B cell (primary cell): ENCODE data around the gene SHC3. TPM values are rescaled to one million over a fixed set of nuclear protein-coding genes. Genes with fewer than 3 reads are reported as not detected.

Experiments used
- ATAC-seq: fragments of 200-7000 bp; cut with Tn5 transposase; one replicate; pipeline ENCODE4 v1.10.0; 2021; ENCODE audit warnings: low read depth, mild to moderate bottlenecking, moderate number of reproducible peaks, moderate library complexity
- CTCF ChIA-PET: fragments of 350-600 bp; sonication (Branson Sonifier 250); formaldehyde crosslinking; loops from one replicate; lab custom pipeline; 2021; ENCODE audit warnings: antibody characterized with exemption, inconsistent platforms; lab: Charles Lee
- POLR2A ChIA-PET: fragments of 350-600 bp; sonication (Branson Sonifier 250); formaldehyde crosslinking; loops from one replicate; lab custom pipeline; 2021; ENCODE audit warnings: antibody characterized with exemption; lab: Charles Lee
- DNase-seq: peaks from one replicate; pipeline ENCODE4 v3.0.0; 2013
- H2AFZ ChIP-seq: 2 replicates; pipeline ENCODE4 v1.6.1; 2012; ENCODE audit warnings: mild to moderate bottlenecking, low read depth, low read length; ENCODE audit not compliant: insufficient read depth, poor library complexity, severe bottlenecking
- H3K27ac ChIP-seq, 2 donors: 1 replicate in 1 of 2; 2 replicates in 1 of 2; pipeline ENCODE4 v1.5.1; 2012 to 2013; ENCODE audit warnings: low read length in 2 of 2, mild to moderate bottlenecking in 2 of 2, moderate library complexity in 1 of 2
- H3K27me3 ChIP-seq, 4 experiments: fragments of 200-600 bp in 1 of 4; sonication (generic) in 1 of 4; replicated peaks in 1 of 4; 1 replicate in 2 of 4; 2 replicates in 2 of 4; pipeline versions ENCODE4 v1.6.1 to v1.7.0; 2013 to 2016; ENCODE audit warnings: low read length in 3 of 4, mild to moderate bottlenecking in 2 of 4, mixed read lengths in 1 of 4, moderate library complexity in 1 of 4; ENCODE audit not compliant: insufficient read depth in 4 of 4, control insufficient read depth in 3 of 4; ENCODE audit errors: control extremely low read depth in 1 of 4
- H3K36me3 ChIP-seq, 2 experiments: replicated peaks in 1 of 2; 1 replicate in 1 of 2; 2 replicates in 1 of 2; pipeline versions ENCODE4 v1.6.1 to v1.7.1; 2013; ENCODE audit warnings: low read length in 1 of 2; ENCODE audit not compliant: insufficient read depth in 2 of 2, control insufficient read depth in 1 of 2; ENCODE audit errors: control extremely low read depth in 1 of 2, extremely low read depth in 1 of 2
- H3K4me1 ChIP-seq, 2 donors: fragments of 200-600 bp in 1 of 2; sonication (generic) in 1 of 2; 1 replicate in 1 of 2; 2 replicates in 1 of 2; pipeline versions ENCODE4 v1.5.1 to v1.6.1; 2013 to 2017; ENCODE audit warnings: low read length in 2 of 2; ENCODE audit not compliant: control insufficient read depth in 2 of 2, insufficient read depth in 2 of 2
- H3K4me2 ChIP-seq: replicated peaks from 2 replicates; pipeline ENCODE3; 2012; ENCODE audit warnings: mild to moderate bottlenecking, low read depth, low read length; ENCODE audit not compliant: poor library complexity, severe bottlenecking
- H3K4me3 ChIP-seq, 5 experiments: fragments of 200-600 bp in 1 of 5; sonication (generic) in 1 of 5; 1 replicate in 3 of 5; 2 replicates in 2 of 5; pipeline versions ENCODE4 v1.5.1 to v1.7.0; 2011 to 2016; ENCODE audit warnings: low read length in 4 of 5, mild to moderate bottlenecking in 4 of 5, low read depth in 2 of 5, control low read depth in 1 of 5, moderate library complexity in 1 of 5; ENCODE audit not compliant: insufficient read depth in 1 of 5; ENCODE audit errors: control extremely low read depth in 1 of 5, extremely low read depth in 1 of 5
- H3K79me2 ChIP-seq: fragments of 200-600 bp; sonication (generic); one replicate; pipeline ENCODE4 v1.6.0; 2016; ENCODE audit warnings: low read length; ENCODE audit not compliant: control insufficient read depth, insufficient read depth
- H3K9ac ChIP-seq: fragments of 200-600 bp; sonication (generic); 2 replicates; pipeline ENCODE4 v1.6.1; 2017; ENCODE audit warnings: mild to moderate bottlenecking, low read length, moderate library complexity
- H3K9me3 ChIP-seq, 3 donors: one replicate each; pipeline versions ENCODE4 v1.6.1 to v1.7.1; 2013; ENCODE audit warnings: low read length in 2 of 3; ENCODE audit not compliant: control insufficient read depth in 2 of 3, insufficient read depth in 1 of 3; ENCODE audit errors: control extremely low read depth in 1 of 3
- H4K20me1 ChIP-seq: 2 replicates; pipeline ENCODE4 v1.6.0; 2012; ENCODE audit warnings: mild to moderate bottlenecking, low read length; ENCODE audit not compliant: insufficient read depth, control insufficient read depth, poor library complexity, severe bottlenecking
- H3K27ac Mint-ChIP-seq: one replicate; pipeline ENCODE4 v1.8.0; 2021; ENCODE audit warnings: mixed read lengths
- H3K27me3 Mint-ChIP-seq: one replicate; pipeline ENCODE4 v1.8.0; 2021; ENCODE audit warnings: mixed read lengths
- H3K4me1 Mint-ChIP-seq: one replicate; pipeline ENCODE4 v1.8.0; 2021; ENCODE audit warnings: mixed read lengths
- H3K4me3 Mint-ChIP-seq: one replicate; pipeline ENCODE4 v1.8.0; 2021; ENCODE audit warnings: mixed read lengths
- H3K9me3 Mint-ChIP-seq: one replicate; pipeline ENCODE4 v1.8.0; 2022; ENCODE audit warnings: mixed read lengths; ENCODE audit not compliant: insufficient read depth
- CTCF ChIP-seq: fragments of 200-600 bp; IDR thresholded peaks from one replicate; pipeline ENCODE4 v1.8.0; 2022; ENCODE audit warnings: antibody characterized with exemption, mild to moderate bottlenecking
- EZH2 ChIP-seq: IDR thresholded peaks from 2 replicates; pipeline ENCODE4 v1.6.1; 2012; ENCODE audit warnings: borderline replicate concordance, low read depth, mild to moderate bottlenecking, moderate library complexity, low read length; ENCODE audit not compliant: insufficient read depth, poor library complexity, severe bottlenecking
- WGBS: methylation state at CpG from one replicate; pipeline ENCODE4 v1.1.5; 2013; ENCODE audit warnings: missing lambda C conversion rate; ENCODE audit not compliant: insufficient coverage; 5-methylcytosine and 5-hydroxymethylcytosine counted together
- intact Hi-C: fragments of 100-400 bp; cut with micrococcal nuclease; formaldehyde crosslinking; loops from one replicate; pipeline ENCODE4 v1.10.0; 2022
- polyA plus RNA-seq: library from polyadenylated mRNA; depleted of rRNA; stranded (reverse); fragments of >200 nt; gene quantifications from 2 replicates; pipeline ENCODE4 v1.2.3, GENCODE V29; 2012
- total RNA-seq, 2 donors: library from RNA; stranded (reverse); fragments of 120-200 nt in 1 of 2; gene quantifications; 1 replicate in 1 of 2; 2 replicates in 1 of 2; pipeline versions ENCODE4 v1.2.3 to v1.2.4, GENCODE V29; 2013 to 2022

Gene SHC3
- total and polyA plus RNA-seq, 2 donors (not counting 1 experiment from before 2014, with no cell fraction given), result 0.03 TPM; not detected in 1

GRCh38 chr9:89116064-89116804 lies 62.4 kb downstream of the SHC3 start:
- H3K9ac ChIP-seq, result no peak overlapping the region
- H3K4me2 ChIP-seq, result no peak overlapping the region
- no peak for TF ChIP-seq CTCF
- TF ChIP-seq EZH2, result no peak
- no peak overlapping the region for H3K4me3 ChIP-seq
- intact Hi-C loops, result no loop called here
- POLR2A ChIA-PET, result no interaction called here
- ATAC-seq (no peak), DNase-seq (no peak)
- no peaks in the 10 kb centered on the region for H3K9me3 ChIP-seq
- no peaks in the 10 kb centered on the region for H3K79me2 ChIP-seq
- Mint-ChIP-seq H3K4me3 (no peak overlapping the region), H3K27me3 (peaks cover 25% of the 10 kb centered on the region), H3K9me3 (peaks cover 9% of the 10 kb centered on the region), H3K27ac (no peak overlapping the region), H3K4me1 (no peaks in the 10 kb centered on the region)
- no peak overlapping the region for H3K27ac ChIP-seq
- CTCF ChIA-PET, result no interaction called here
- H4K20me1 ChIP-seq, result no peaks in the 10 kb centered on the region
- H3K27me3 ChIP-seq, result peaks cover 0 to 5% (median 0%) of the 10 kb centered on the region in 4 experiments
- no peak overlapping the region for H2AFZ ChIP-seq
- H3K36me3 ChIP-seq, result no peaks in the 10 kb centered on the region
- H3K4me1 ChIP-seq, result no peaks in the 10 kb centered on the region
- 80% methylated on average over 2 of the region's 8 CpGs for WGBS

GRCh38 chr9:89115426-89115825 lies 63.2 kb downstream of the SHC3 start:
- Mint-ChIP-seq H3K27ac (no peak overlapping the region), H3K4me3 (no peak overlapping the region), H3K4me1 (no peaks in the 10 kb centered on the region), H3K9me3 (peaks cover 7% of the 10 kb centered on the region), H3K27me3 (peaks cover 26% of the 10 kb centered on the region)
- no peak overlapping the region for H3K27ac ChIP-seq
- H3K4me2 ChIP-seq, result no peak overlapping the region
- WGBS, result no CpG with 5 or more reads among the region's 1 CpG
- intact Hi-C loops, result no loop called here
- ChIA-PET POLR2A (no interaction called here), CTCF (no interaction called here)
- H3K9ac ChIP-seq, result no peak overlapping the region
- no peaks in the 10 kb centered on the region for H3K79me2 ChIP-seq
- H3K36me3 ChIP-seq, result no peaks in the 10 kb centered on the region
- ATAC-seq (no peak), DNase-seq (no peak)
- H4K20me1 ChIP-seq, result no peaks in the 10 kb centered on the region
- peaks cover 0 to 5% (median 0%) of the 10 kb centered on the region in 4 experiments for H3K27me3 ChIP-seq
- no peak for TF ChIP-seq EZH2
- no peak for TF ChIP-seq CTCF
- H3K4me3 ChIP-seq, result no peak overlapping the region
- H2AFZ ChIP-seq, result no peak overlapping the region
- no peaks in the 10 kb centered on the region for H3K9me3 ChIP-seq
- no peaks in the 10 kb centered on the region for H3K4me1 ChIP-seq
